K562 treated with DMSO at 1 percent for 48 hours (cell line): ENCODE measurements around the gene YARS2. TPM values are rescaled to one million over a fixed set of nuclear protein-coding genes. Genes with fewer than 3 reads are reported as not detected.

Experiments
- total RNA-seq: library from RNA; unstranded; fragments of 300-600 nt; gene quantifications from 2 replicates; pipeline ENCODE4 v1.2.3, GENCODE V29; 2022; ENCODE audit warnings: low replicate concordance; ENCODE audit errors: extremely low read depth

Gene YARS2
- not detected in 2 replicates for total RNA-seq

DNA sequence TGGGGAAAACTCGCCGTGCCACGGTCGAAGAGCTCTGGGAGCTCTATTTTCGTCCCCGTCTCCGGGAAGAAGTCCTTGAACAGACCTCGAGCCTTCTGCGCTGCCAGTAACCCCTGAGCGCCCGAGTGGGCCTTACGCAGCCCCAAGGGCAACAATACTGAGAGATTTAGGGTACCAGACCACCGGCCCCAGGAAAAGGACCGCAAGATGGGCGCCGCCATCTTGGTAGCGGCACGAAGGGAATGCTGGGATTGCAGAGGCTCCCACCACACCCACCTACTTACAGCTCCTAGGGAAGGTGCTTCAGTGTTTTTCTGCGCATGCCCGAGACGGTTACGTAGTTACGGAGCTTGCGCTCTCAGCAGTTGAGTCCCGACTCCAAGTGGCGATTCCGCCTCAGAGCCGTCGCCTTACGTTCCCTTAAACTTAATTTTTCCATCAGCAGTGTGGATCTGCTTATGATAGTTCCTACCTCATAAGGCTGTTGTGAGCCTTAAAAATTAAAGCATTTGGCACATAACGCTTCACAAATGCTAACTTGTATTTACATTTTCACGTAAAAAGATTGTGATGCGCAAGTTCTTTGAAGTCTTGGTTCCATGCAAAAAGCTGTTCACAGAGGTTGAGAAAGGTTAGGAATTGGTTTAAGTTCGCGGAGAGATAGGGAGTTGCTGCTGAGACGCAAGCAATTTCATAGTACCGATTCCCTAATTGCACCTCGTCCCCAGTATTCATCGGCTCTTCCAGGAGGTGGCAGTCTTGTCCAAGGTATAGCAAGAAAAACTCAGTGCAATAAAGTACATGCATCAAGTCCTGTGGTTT lies at the start of gene YARS2:
Gene YARS2 (minus strand): TSS at position 244 of the 822 bp plus-strand sequence. CDS start 23 bp downstream, at position 221.

Other genes starting within 250 kb of the YARS2 start
- not detected in 2 replicates for gene DNM1L, start 76.6 kb downstream of the YARS2 start, total RNA-seq
- gene PKP2, start 140.9 kb upstream of the YARS2 start, total RNA-seq, result not detected in 2 replicates